SH-SY5Y (cell line): ENCODE results near the gene KCNQ4.

Experiments used
- GATA2 ChIP-seq: IDR thresholded peaks from 2 replicates; pipeline ENCODE4 v1.6.1; 2011; ENCODE audit warnings: mild to moderate bottlenecking, low read depth, low read length
- GATA3 ChIP-seq: IDR thresholded peaks from 2 replicates; pipeline ENCODE4 v1.6.1; 2011; ENCODE audit warnings: low read depth, mild to moderate bottlenecking, low read length, moderate library complexity

GRCh38 chr1:40853885-40854170, 70.2 kb downstream of the KCNQ4 start:
- no peak for TF ChIP-seq GATA3
- no peak for TF ChIP-seq GATA2
